ENCODE results near the gene PIK3CD. TPM values are rescaled to one million over a fixed set of nuclear protein-coding genes. Genes with fewer than 3 reads are reported as not detected.

Gene PIK3CD
- total RNA-seq, 8 experiments from 2014 or later, result 0.80 to 6.8 (median 5.4) TPM

- peak in 4 of 8 experiments; percentile 6 to 48 (median 14) for ATAC-seq (replicated peaks in 6 of 8)
- in situ Hi-C loops (cut with MboI; ENCODE audit: low pct_unique_long_range_greater_than_20kb in 2 of 9, low sequenced_read_pairs in 9 of 9, unreplicated experiment in 9 of 9), result no loop called here
- Histone ChIP-seq H3K4me1 (replicated peaks in 1 of 2) (no peaks in the 10 kb centered on the region), H3K27ac (no peak overlapping the region), H3K4me3 (no peak overlapping the region)
- WGBS, 10 experiments, result 48 to 94% (median 66%) methylated on average over 1 to 11 of the region's 29 CpGs; no CpG with 5 or more reads in 5 of the 10 experiments
These were observed 70.3 kb downstream of the PIK3CD start for GRCh38 chr1:9721606-9722377.

DNA sequence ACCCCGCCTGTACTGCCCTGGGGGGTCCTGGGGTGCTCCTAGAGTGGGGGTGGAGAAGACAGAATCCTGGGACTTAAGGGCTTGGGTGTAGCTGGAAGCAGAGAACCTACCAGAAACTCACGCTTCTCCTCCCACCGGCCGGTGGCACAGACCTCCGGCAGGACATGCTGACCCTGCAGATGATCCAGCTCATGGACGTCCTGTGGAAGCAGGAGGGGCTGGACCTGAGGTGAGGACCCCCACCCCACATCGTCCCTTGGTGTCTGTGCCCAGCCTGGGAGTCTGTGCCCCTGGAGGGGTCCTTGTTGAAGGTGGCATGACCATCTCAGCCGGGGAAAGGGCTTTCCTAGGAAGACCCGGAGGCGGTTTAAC is 70.8 kb downstream of the PIK3CD start:
- H3K4me3 ChIP-seq, result no peak overlapping the region
- no peak for ATAC-seq (replicated peaks in 6 of 8)
- no peaks in the 10 kb centered on the region for H3K4me1 ChIP-seq (replicated peaks in 1 of 2)
- H3K27ac ChIP-seq, result no peak overlapping the region
- 80 to 100% (median 93%) methylated on average over 1 to 5 of the region's 10 CpGs; no CpG with 5 or more reads in 7 of the 10 experiments for WGBS, 10 experiments
- in situ Hi-C loops (cut with MboI; ENCODE audit: low pct_unique_long_range_greater_than_20kb in 2 of 9, low sequenced_read_pairs in 9 of 9, unreplicated experiment in 9 of 9), result no loop called here

DNA sequence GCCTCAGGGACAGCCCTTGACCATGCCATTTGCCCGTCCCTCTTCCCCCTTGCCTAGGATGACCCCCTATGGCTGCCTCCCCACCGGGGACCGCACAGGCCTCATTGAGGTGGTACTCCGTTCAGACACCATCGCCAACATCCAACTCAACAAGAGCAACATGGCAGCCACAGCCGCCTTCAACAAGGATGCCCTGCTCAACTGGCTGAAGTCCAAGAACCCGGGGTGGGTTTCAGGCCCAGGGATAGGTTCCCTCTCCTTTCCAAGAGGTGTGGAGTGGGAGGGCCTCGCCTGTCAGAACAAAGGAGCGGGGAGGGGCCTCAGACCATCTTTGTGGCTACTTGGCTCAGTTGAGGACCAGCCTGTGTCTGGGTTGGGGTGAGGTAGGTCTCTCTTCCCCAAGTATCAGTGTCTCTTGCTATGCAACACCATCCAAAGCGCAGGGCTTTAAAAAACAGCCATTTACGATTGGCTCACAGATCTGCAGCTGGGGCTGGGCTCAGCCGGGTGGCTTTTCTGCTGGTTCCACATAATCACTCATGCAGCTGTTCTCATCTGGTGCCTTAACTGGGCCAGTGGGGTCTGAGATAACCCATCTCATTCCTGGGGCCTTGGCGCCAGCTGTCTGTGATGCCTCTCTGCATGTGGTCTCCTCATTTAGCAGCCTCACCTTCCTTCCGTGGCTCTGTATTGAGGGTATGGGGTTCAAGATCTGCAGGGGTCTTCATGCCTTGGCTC is 71.7 kb downstream of the PIK3CD start:
- Histone ChIP-seq H3K4me3 (no peak overlapping the region), H3K4me1 (replicated peaks in 1 of 2) (no peaks in the 10 kb centered on the region), H3K27ac (no peak overlapping the region)
- 83 to 100% (median 96%) methylated on average over 1 to 6 of the region's 14 CpGs; no CpG with 5 or more reads in 5 of the 10 experiments for WGBS, 10 experiments
- ATAC-seq (replicated peaks in 6 of 8), result no peak
- in situ Hi-C loops (cut with MboI; ENCODE audit: low pct_unique_long_range_greater_than_20kb in 2 of 9, low sequenced_read_pairs in 9 of 9, unreplicated experiment in 9 of 9), result no loop called here

GRCh38 chr1:9723926-9724325 is 72.4 kb downstream of the PIK3CD start:
- H3K4me3 ChIP-seq, result no peak overlapping the region
- no peaks in the 10 kb centered on the region for H3K4me1 ChIP-seq (replicated peaks in 1 of 2)
- WGBS, 10 experiments, result 90 to 100% (median 97%) methylated on average over 1 to 6 of the region's 6 CpGs; no CpG with 5 or more reads in 6 of the 10 experiments
- no peak for ATAC-seq (replicated peaks in 6 of 8)
- in situ Hi-C loops (cut with MboI; ENCODE audit: low pct_unique_long_range_greater_than_20kb in 2 of 9, low sequenced_read_pairs in 9 of 9, unreplicated experiment in 9 of 9), result no loop called here
- H3K27ac ChIP-seq, result no peak overlapping the region

DNA sequence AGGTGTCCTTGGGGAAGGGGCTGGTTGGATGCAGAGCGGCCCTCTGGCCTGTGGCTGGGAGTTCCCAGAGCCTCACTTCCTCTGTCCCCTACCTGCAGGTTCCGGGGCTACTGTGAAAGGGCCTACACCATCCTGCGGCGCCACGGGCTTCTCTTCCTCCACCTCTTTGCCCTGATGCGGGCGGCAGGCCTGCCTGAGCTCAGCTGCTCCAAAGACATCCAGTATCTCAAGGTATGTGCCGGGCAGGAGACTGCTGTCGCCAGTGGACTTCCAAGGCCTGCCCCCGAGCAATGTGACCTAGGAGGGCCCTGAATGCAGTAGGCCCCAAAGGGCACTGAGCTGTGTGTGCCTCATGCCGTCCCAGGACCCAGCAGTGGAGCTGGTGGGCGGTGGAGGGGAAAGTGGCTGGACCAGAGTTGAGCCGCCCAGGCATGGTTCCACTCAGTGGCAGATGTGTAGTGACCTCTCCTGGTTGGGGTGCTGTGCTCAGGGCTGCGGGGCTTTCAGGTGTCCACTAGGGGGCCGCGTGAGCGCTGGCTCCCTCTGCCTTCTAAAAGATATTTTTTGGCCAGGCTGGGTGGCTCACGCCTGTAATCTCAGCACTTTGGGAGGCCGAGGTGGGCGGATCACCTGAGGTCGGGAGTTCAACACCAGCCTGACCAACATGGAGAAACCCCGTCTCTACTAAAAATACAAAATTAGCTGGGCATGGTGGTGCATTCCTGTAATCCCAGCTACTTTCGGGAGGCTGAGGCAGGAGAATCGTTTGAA is 73.4 kb downstream of the PIK3CD start:
- 53 to 100% (median 88%) methylated on average over 1 to 9 of the region's 24 CpGs; no CpG with 5 or more reads in 1 of the 10 experiments for WGBS, 10 experiments
- Histone ChIP-seq H3K4me3 (no peak overlapping the region), H3K27ac (no peak overlapping the region), H3K4me1 (replicated peaks in 1 of 2) (no peaks in the 10 kb centered on the region)
- in situ Hi-C loops (cut with MboI; ENCODE audit: low pct_unique_long_range_greater_than_20kb in 2 of 9, low sequenced_read_pairs in 9 of 9, unreplicated experiment in 9 of 9), result no loop called here
- peak in 6 of 8 experiments; percentile 14 to 95 (median 50) for ATAC-seq (replicated peaks in 6 of 8)

- 80 to 100% (median 100%) methylated on average over 1 to 3 of the region's 6 CpGs; no CpG with 5 or more reads in 5 of the 10 experiments for WGBS, 10 experiments
- no peak for ATAC-seq (replicated peaks in 6 of 8)
- in situ Hi-C loops (cut with MboI; ENCODE audit: low pct_unique_long_range_greater_than_20kb in 2 of 9, low sequenced_read_pairs in 9 of 9, unreplicated experiment in 9 of 9), result no loop called here
- no peak overlapping the region for H3K4me3 ChIP-seq
- no peaks in the 10 kb centered on the region for H3K4me1 ChIP-seq (replicated peaks in 1 of 2)
- H3K27ac ChIP-seq, result no peak overlapping the region
These were observed 74.9 kb downstream of the PIK3CD start for GRCh38 chr1:9726406-9726805.

GRCh38 chr1:9726905-9727595 is 75.5 kb downstream of the PIK3CD start:
- no peak overlapping the region for H3K27ac ChIP-seq
- no peaks in the 10 kb centered on the region for H3K4me1 ChIP-seq (replicated peaks in 1 of 2)
- ATAC-seq (replicated peaks in 6 of 8), result no peak
- no peak overlapping the region for H3K4me3 ChIP-seq
- in situ Hi-C loops (cut with MboI; ENCODE audit: low pct_unique_long_range_greater_than_20kb in 2 of 9, low sequenced_read_pairs in 9 of 9, unreplicated experiment in 9 of 9), result no loop called here
- WGBS, 10 experiments, result 74 to 100% (median 81%) methylated on average over 1 to 23 of the region's 25 CpGs; no CpG with 5 or more reads in 3 of the 10 experiments

- in situ Hi-C loops (cut with MboI; ENCODE audit: low pct_unique_long_range_greater_than_20kb in 2 of 9, low sequenced_read_pairs in 9 of 9, unreplicated experiment in 9 of 9), result no loop called here
- no peak overlapping the region for H3K4me3 ChIP-seq
- H3K4me1 ChIP-seq (replicated peaks in 1 of 2), result no peaks in the 10 kb centered on the region
- 72 to 100% (median 96%) methylated on average over 1 to 33 of the region's 33 CpGs for WGBS, 10 experiments
- no peak for ATAC-seq (replicated peaks in 6 of 8)
- no peak overlapping the region for H3K27ac ChIP-seq
These were observed 77.1 kb downstream of the PIK3CD start for GRCh38 chr1:9728451-9729295.

- Histone ChIP-seq H3K4me1 (replicated peaks in 1 of 2) (no peaks in the 10 kb centered on the region), H3K4me3 (no peak overlapping the region), H3K27ac (no peak overlapping the region)
- ATAC-seq (replicated peaks in 6 of 8), result peak in 1 of 8 experiments; percentile 19
- 84 to 100% (median 91%) methylated on average over 2 to 7 of the region's 12 CpGs; no CpG with 5 or more reads in 5 of the 10 experiments for WGBS, 10 experiments
- in situ Hi-C loops (cut with MboI; ENCODE audit: low pct_unique_long_range_greater_than_20kb in 2 of 9, low sequenced_read_pairs in 9 of 9, unreplicated experiment in 9 of 9), result no loop called here
These were observed 78.0 kb downstream of the PIK3CD start for GRCh38 chr1:9729523-9729922.

- ATAC-seq (replicated peaks in 6 of 8), result peak in 3 of 8 experiments; percentile 18 to 19 (median 19)
- Histone ChIP-seq H3K27ac (no peak overlapping the region), H3K4me3 (no peak overlapping the region), H3K4me1 (replicated peaks in 1 of 2) (no peaks in the 10 kb centered on the region)
- in situ Hi-C loops (cut with MboI; ENCODE audit: low pct_unique_long_range_greater_than_20kb in 2 of 9, low sequenced_read_pairs in 9 of 9, unreplicated experiment in 9 of 9), result no loop called here
- 83 to 100% (median 91%) methylated on average over 3 to 26 of the region's 45 CpGs; no CpG with 5 or more reads in 2 of the 10 experiments for WGBS, 10 experiments
These were observed 78.8 kb downstream of the PIK3CD start for GRCh38 chr1:9730096-9730901.

GRCh38 chr1:9731051-9731537 is 79.6 kb downstream of the PIK3CD start:
- H3K4me1 ChIP-seq (replicated peaks in 1 of 2), result no peaks in the 10 kb centered on the region
- in situ Hi-C loops (cut with MboI; ENCODE audit: low pct_unique_long_range_greater_than_20kb in 2 of 9, low sequenced_read_pairs in 9 of 9, unreplicated experiment in 9 of 9), result no loop called here
- WGBS, 10 experiments, result 90 to 100% (median 96%) methylated on average over 1 to 15 of the region's 31 CpGs; no CpG with 5 or more reads in 4 of the 10 experiments
- peak in 3 of 8 experiments; percentile 8 to 21 (median 12) for ATAC-seq (replicated peaks in 6 of 8)
- no peak overlapping the region for H3K4me3 ChIP-seq
- H3K27ac ChIP-seq, result no peak overlapping the region

Data from motor neuron (in vitro differentiated cells).